SU-DHL-6 (cell line): ENCODE data around the gene ORM2.

Experiments
- EZH2phosphoT487 ChIP-seq: fragments of 200-600 bp; sonication (generic), shearing (Covaris generic); conservative IDR thresholded peaks from 2 replicates; pipeline ENCODE4 v1.6.1; 2018; ENCODE audit warnings: mild to moderate bottlenecking, antibody characterized with exemption, low read length, moderate library complexity, mixed read lengths
- TF ChIP-seq, protein P1 (sequence below): fragments of 200-600 bp; sonication (generic); IDR thresholded peaks from one replicate; pipeline ENCODE4 v1.5.1; 2017; ENCODE audit warnings: antibody characterized with exemption, mild to moderate bottlenecking, low read length, moderate library complexity; ENCODE audit not compliant: insufficient read depth, poor library complexity, severe bottlenecking

DNA sequence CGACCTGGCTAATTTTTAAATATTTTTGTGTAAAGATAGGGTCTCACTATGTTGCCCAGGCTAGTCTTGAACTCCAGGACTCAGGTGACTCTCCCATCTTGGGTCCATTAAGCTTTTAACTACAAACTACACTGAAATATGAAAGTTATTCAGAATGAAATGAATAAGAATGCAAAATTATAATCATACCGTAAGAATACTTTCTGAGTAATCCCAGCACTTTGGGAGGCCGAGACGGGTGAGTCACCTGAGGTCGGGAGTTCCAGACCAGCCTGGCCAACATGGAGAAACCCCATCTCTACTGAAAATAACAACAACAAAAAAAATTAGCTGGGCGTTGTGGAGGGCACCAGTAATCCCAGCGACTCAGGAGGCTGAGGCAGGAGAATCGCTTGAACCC is 7.9 kb upstream of the ORM2 start:
- TF ChIP-seq, protein P1, sequence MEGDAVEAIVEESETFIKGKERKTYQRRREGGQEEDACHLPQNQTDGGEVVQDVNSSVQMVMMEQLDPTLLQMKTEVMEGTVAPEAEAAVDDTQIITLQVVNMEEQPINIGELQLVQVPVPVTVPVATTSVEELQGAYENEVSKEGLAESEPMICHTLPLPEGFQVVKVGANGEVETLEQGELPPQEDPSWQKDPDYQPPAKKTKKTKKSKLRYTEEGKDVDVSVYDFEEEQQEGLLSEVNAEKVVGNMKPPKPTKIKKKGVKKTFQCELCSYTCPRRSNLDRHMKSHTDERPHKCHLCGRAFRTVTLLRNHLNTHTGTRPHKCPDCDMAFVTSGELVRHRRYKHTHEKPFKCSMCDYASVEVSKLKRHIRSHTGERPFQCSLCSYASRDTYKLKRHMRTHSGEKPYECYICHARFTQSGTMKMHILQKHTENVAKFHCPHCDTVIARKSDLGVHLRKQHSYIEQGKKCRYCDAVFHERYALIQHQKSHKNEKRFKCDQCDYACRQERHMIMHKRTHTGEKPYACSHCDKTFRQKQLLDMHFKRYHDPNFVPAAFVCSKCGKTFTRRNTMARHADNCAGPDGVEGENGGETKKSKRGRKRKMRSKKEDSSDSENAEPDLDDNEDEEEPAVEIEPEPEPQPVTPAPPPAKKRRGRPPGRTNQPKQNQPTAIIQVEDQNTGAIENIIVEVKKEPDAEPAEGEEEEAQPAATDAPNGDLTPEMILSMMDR, result no peak
- no peak for TF ChIP-seq EZH2phosphoT487
